ENCODE results near the gene SUZ12. TPM values are rescaled to one million over a fixed set of nuclear protein-coding genes. Genes with fewer than 3 reads are reported as not detected.
"Not testable (repeated sequence)": the region's sequence is repeated elsewhere in the genome, so short reads cannot be mapped to it uniquely, and the experiment has no call there.

Gene SUZ12
- total RNA-seq, 4 donors from 2014 or later: 18.6 to 22.3 (median 21.7) TPM

DNA sequence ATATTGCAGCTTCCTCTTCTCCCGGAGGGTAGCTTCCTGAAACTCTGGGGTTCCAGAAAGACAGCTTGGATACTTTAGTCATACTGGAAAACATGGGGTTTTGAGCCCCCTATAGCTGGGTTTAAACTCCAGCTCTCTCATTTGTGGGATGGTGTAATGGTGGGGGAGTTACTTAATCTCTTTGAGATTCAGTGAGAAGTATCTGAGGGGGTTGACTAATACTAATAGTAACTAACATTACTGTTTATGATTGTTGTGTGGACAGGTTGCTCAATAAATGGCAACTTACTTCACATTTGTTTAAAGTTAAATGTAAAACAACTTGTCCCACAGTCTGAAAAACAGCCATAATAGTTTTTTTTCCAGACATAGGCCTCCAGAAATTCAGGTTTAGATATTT is 5.1 kb upstream of the SUZ12 start:
- DNase-seq (ENCODE audit: extremely low spot score): no peak
- Histone ChIP-seq H3K9me3 (no peaks in the 10 kb centered on the region), H3K27me3 (no peaks in the 10 kb centered on the region), H3K4me3 (no peak overlapping the region), H3K4me1 (peaks cover 0 to 5% (median 4%) of the 10 kb centered on the region in 4 donors), H3K27ac (replicated peaks in 1 of 4) (no peak overlapping the region), H3K36me3 (no peaks in the 10 kb centered on the region)
- TF ChIP-seq POLR2AphosphoS5 (IDR thresholded peaks at IDR 0.05): no peak
- TF ChIP-seq POLR2A (IDR thresholded peaks at IDR 0.05; ENCODE audit: low read depth): no peak
- no peak for TF ChIP-seq CTCF (IDR thresholded peaks at IDR 0.05)
- TF ChIP-seq EP300 (IDR thresholded peaks at IDR 0.05): no peak
- intact Hi-C loops (cut with DNase I): no loop called here
- WGBS: 55% methylated on average over 1 of the region's 1 CpG

- Histone ChIP-seq H3K4me3 (no peak overlapping the region), H3K36me3 (peaks cover 0 to under 1% (median 0%) of the 10 kb centered on the region in 4 donors), H3K27me3 (no peaks in the 10 kb centered on the region), H3K27ac (replicated peaks in 1 of 4) (no peak overlapping the region), H3K9me3 (no peaks in the 10 kb centered on the region), H3K4me1 (peaks cover 4 to 25% (median 23%) of the 10 kb centered on the region in 4 donors)
- intact Hi-C loops (cut with DNase I): no loop called here
- no peak for DNase-seq (ENCODE audit: extremely low spot score)
- 98% methylated on average over 5 of the region's 5 CpGs for WGBS
- no peak for TF ChIP-seq POLR2A (IDR thresholded peaks at IDR 0.05; ENCODE audit: low read depth)
- no peak for TF ChIP-seq CTCF (IDR thresholded peaks at IDR 0.05)
- TF ChIP-seq POLR2AphosphoS5 (IDR thresholded peaks at IDR 0.05): no peak
- no peak for TF ChIP-seq EP300 (IDR thresholded peaks at IDR 0.05)
Measured at GRCh38 chr17:31935512-31935911, 1.3 kb upstream of the SUZ12 start.

DNA sequence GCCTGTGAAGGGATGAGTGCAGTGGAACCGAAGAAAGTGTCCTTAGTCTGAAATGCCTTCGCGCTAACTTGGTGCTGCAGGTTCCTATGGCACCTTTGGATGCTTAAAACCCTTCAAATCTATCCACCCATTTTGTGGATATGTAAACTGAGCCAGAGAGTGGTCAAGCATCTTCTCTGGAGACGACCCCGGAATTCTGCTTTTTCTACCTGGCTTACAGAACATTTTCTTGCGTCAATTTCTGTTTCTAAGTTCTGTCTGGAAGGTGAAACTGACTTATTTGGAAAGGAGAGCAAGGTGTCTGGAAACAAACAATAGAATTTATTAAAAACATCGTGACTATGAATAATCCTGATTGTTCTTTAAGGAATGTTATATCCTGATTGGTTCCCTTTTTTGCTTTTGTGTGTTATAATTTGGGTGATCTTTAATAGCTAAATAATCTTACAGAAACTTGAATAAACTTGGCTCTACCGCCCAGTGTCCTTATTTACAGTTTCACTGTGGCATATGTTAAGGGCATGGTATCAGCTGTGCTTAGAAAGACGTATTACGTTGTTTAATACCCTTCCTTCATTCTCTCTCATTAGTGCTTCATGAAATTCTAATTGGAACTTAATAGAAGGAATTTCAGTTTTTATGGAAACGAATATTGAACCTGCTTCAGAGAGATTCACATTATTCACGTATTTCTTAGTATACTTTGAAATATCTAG is 1.3 kb downstream of the SUZ12 start:
- peaks cover 4 to 25% (median 23%) of the 10 kb centered on the region in 4 donors for H3K4me1 ChIP-seq
- WGBS: 8% methylated on average over 9 of the region's 12 CpGs
- H3K27me3 ChIP-seq; intact Hi-C loops (cut with DNase I); DNase-seq (ENCODE audit: extremely low spot score); H3K27ac ChIP-seq (replicated peaks in 1 of 4); H3K9me3 ChIP-seq: not testable (repeated sequence)
- H3K36me3 ChIP-seq: peaks cover 10 to 21% (median 15%) of the 10 kb centered on the region in 4 donors
- H3K4me3 ChIP-seq: peak overlapping the region; percentile 29 to 50 (median 45)

DNA sequence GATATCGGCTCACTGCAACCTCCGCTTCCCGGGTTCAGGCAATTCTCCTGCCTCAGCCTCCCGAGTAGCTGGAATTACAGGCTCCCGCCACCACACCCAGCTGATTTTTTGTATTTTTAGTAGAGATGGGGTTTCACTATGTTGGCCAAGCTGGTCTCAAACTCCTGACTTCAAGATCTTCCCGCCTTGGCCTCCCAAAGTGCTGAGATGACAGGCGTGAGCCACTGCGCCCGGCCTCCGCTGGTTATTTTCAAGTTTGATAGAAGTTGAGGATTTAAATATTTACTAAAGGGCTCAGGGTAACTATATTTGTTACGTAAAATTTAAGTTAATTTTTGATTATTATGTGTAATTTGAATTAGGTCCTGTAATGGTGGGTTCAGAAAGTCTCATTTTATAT is 5.1 kb downstream of the SUZ12 start:
- over 99% methylated on average over 11 of the region's 11 CpGs for WGBS
- H3K9me3 ChIP-seq; H3K27me3 ChIP-seq; DNase-seq (ENCODE audit: extremely low spot score); H3K27ac ChIP-seq (replicated peaks in 1 of 4); H3K4me3 ChIP-seq; intact Hi-C loops (cut with DNase I): not testable (repeated sequence)
- Histone ChIP-seq H3K36me3 (peaks cover 10 to 26% (median 19%) of the 10 kb centered on the region in 4 donors), H3K4me1 (peaks cover 0 to 38% (median 30%) of the 10 kb centered on the region in 4 donors)

- H3K4me1 ChIP-seq: peaks cover 0 to 43% (median 33%) of the 10 kb centered on the region in 4 donors
- intact Hi-C loops (cut with DNase I); H3K27ac ChIP-seq (replicated peaks in 1 of 4); H3K4me3 ChIP-seq; H3K9me3 ChIP-seq; H3K27me3 ChIP-seq; DNase-seq (ENCODE audit: extremely low spot score): not testable (repeated sequence)
- H3K36me3 ChIP-seq: peaks cover 10 to 26% (median 19%) of the 10 kb centered on the region in 4 donors
- 95% methylated on average over 7 of the region's 7 CpGs for WGBS
Measured at GRCh38 chr17:31942396-31942795, 5.6 kb downstream of the SUZ12 start.

GRCh38 chr17:31951953-31952352 is 15.1 kb downstream of the SUZ12 start:
- intact Hi-C loops (cut with DNase I); H3K9me3 ChIP-seq; H3K27me3 ChIP-seq; H3K4me1 ChIP-seq; H3K27ac ChIP-seq (replicated peaks in 1 of 4); DNase-seq (ENCODE audit: extremely low spot score); H3K4me3 ChIP-seq: not testable (repeated sequence)
- peaks cover 18 to 81% (median 48%) of the 10 kb centered on the region in 4 donors for H3K36me3 ChIP-seq
- WGBS: 96% methylated on average over 3 of the region's 3 CpGs

DNA sequence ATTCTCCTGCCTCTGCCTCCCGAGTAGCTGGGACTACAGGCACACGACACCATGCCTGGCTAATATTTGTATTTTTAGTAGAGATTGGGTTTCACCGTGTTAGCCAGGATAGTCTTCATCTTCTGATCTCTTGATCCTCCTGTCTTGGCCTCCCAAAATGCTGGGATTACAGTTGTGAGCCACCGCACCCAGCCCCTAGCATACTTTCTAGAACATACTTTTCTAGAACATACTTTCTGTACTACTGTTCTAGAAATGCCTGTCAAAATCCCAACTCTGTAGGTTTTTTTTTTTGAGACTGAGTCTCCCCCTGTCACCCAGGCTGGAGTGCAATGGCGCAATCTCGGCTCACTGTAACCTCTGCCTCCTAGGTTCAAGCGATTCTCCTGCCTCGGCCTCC is 27.3 kb downstream of the SUZ12 start:
- H3K4me1 ChIP-seq; H3K4me3 ChIP-seq; H3K27me3 ChIP-seq; intact Hi-C loops (cut with DNase I); DNase-seq (ENCODE audit: extremely low spot score); H3K27ac ChIP-seq (replicated peaks in 1 of 4); H3K9me3 ChIP-seq: not testable (repeated sequence)
- H3K36me3 ChIP-seq: peaks cover 0 to 75% (median 39%) of the 10 kb centered on the region in 4 donors
- 96% methylated on average over 8 of the region's 8 CpGs for WGBS

Data from esophagus muscularis mucosa (tissue), 4 donors.